Heart right ventricle (tissue), 16 donors: Measurements from ENCODE around the gene GALNTL6. TPM values are rescaled to one million over a fixed set of nuclear protein-coding genes. Genes with fewer than 3 reads are reported as not detected.

Experiments used
- ATAC-seq, 8 donors: fragments of 200-7000 bp; cut with Tn5 transposase; one replicate each; pipeline ENCODE4 v1.9.1; 2020; ENCODE audit warnings: mild to moderate bottlenecking in 8 of 8, moderate library complexity in 8 of 8, moderate number of reproducible peaks in 1 of 8
- DNase-seq, 2 donors: peaks; one replicate each; pipeline ENCODE4 v3.0.0-alpha.2; 2020
- H3K27ac ChIP-seq, 10 donors: fragments of 200-600 bp; sonication (generic) in 2 of 10; one replicate each; pipeline versions ENCODE4 v1.5.0 to v1.8.0; 2020 to 2022; ENCODE audit warnings: mild to moderate bottlenecking in 3 of 10
- H3K27me3 ChIP-seq, 7 donors: fragments of 200-600 bp; one replicate each; pipeline ENCODE4 v1.8.0; 2021 to 2022; ENCODE audit warnings: mild to moderate bottlenecking in 2 of 7
- H3K36me3 ChIP-seq, 9 donors: fragments of 200-600 bp; sonication (generic) in 1 of 9; one replicate each; pipeline versions ENCODE4 v1.5.0 to v1.8.0; 2020 to 2022; ENCODE audit warnings: mild to moderate bottlenecking in 2 of 9
- H3K4me1 ChIP-seq, 9 donors: fragments of 200-600 bp; sonication (generic) in 1 of 9; one replicate each; pipeline versions ENCODE4 v1.5.0 to v1.8.0; 2020 to 2022; ENCODE audit warnings: mild to moderate bottlenecking in 4 of 9
- H3K4me3 ChIP-seq, 10 donors: fragments of 200-600 bp; sonication (generic) in 2 of 10; one replicate each; pipeline versions ENCODE4 v1.5.0 to v1.8.0; 2020 to 2022; ENCODE audit warnings: mild to moderate bottlenecking in 7 of 10, moderate library complexity in 2 of 10
- H3K9me3 ChIP-seq, 11 donors: fragments of 200-600 bp in 10 of 11; sonication (generic) in 2 of 11; one replicate each; pipeline versions ENCODE4 v1.5.0 to v1.8.0; 2013 to 2022; ENCODE audit warnings: mild to moderate bottlenecking in 2 of 11, control low read depth in 1 of 11, moderate library complexity in 1 of 11
- CTCF ChIP-seq, 9 donors: fragments of 200-600 bp; sonication (generic) in 2 of 9; IDR thresholded peaks; one replicate each; pipeline versions ENCODE4 v1.5.0 to v1.8.0; 2021 to 2022; ENCODE audit warnings: antibody characterized with exemption in 9 of 9, mild to moderate bottlenecking in 5 of 9, moderate library complexity in 1 of 9
- WGBS, 2 donors: extraction: QIAGEN DNeasy Blood & Tissue Kit; methylation state at CpG; one replicate each; pipeline ENCODE4 v1.1.7; 2013; ENCODE audit warnings: inconsistent platforms in 1 of 2; 5-methylcytosine and 5-hydroxymethylcytosine counted together
- intact Hi-C, 10 donors: fragments of 100-400 bp; cut with DNase I; formaldehyde crosslinking; loops; one replicate each; pipeline versions ENCODE4 v1.11.1 to v1.14.2; 2022
- polyA plus RNA-seq, 2 donors: library from polyadenylated mRNA; stranded (reverse); fragments of 200-250 nt; gene quantifications; one replicate each; pipeline ENCODE4 v1.2.3, GENCODE V29; 2013
- total RNA-seq, 10 donors: library from RNA; stranded (reverse); fragmentation: NEBNext Ultra II Directional in 3 of 10; extraction: Animal tissue kit (Norgen Biotek cat#: 25700) in 3 of 10; gene quantifications; one replicate each; pipeline versions ENCODE4 v1.2.1 to v1.2.4, GENCODE V29; 2021 to 2023
- donor health status: Arrhythmogenic right ventricular cardiomyopathy.
- donor health status: ischemic (EF 13 %, LVEDD 7.1; RV severe dilation, severe dysfunction).
- donor health status: healthy with polysubstance abuse.
- donor health status: DM: no; HTN: yes; CAD: no.
- donor health status: DM: no; HTN: no; CAD: no.
- donor health status: ischemic (EF 25% LVEDD 6.9; RV normal size, moderate dysfunction).
- donor health status: ischemic (EF 25% LVEDD 5.7; RV mildly dilated, moderate dysfunction).
- donor health status: healthy.
- donor health status: DM: yes; HTN: yes; CAD: no.
- donor health status: Ischemic cardiomyopathy.
- donor health status: ischemic (EF 35%, LVEDD 5.7; RV mildly dilated, moderate dysfunction).
- donor health status: nonischemic (EF 11% LVEDD 7.7; RV severe dilation, severe dysfunction).
- donor health status: DM: yes; HTN: yes; CAD: no.
- donor health status: PGD.
- donor health status: ischemic (EF 29% LVEDD 5.4; RV normal size, mild dysfunction).
- donor health status: nonischemic (EF 23%, LVEDD 6.1; RV moderate dilation, normal function).

GALNTL6 gene
- total and polyA plus RNA-seq, 12 donors: 0.14 to 2.6 (median 0.49) TPM; not detected in 6

- DNase-seq: no peak
- H3K36me3 ChIP-seq: no peaks in the 10 kb centered on the region
- H3K4me3 ChIP-seq: no peak overlapping the region
- no peak for ATAC-seq
- H3K9me3 ChIP-seq: peaks cover 0 to 15% (median 0%) of the 10 kb centered on the region in 11 donors
- WGBS, 2 donors: 66 to 74% methylated on average over 5 of the region's 5 CpGs
- intact Hi-C loops: no loop called here
- H3K4me1 ChIP-seq: no peaks in the 10 kb centered on the region
- no peak for TF ChIP-seq CTCF (IDR thresholded peaks at IDR 0.05)
- no peak overlapping the region for H3K27ac ChIP-seq
- H3K27me3 ChIP-seq: no peaks in the 10 kb centered on the region
Observed at GRCh38 chr4:172344308-172344938, 531.2 kb downstream of the GALNTL6 start.

DNA sequence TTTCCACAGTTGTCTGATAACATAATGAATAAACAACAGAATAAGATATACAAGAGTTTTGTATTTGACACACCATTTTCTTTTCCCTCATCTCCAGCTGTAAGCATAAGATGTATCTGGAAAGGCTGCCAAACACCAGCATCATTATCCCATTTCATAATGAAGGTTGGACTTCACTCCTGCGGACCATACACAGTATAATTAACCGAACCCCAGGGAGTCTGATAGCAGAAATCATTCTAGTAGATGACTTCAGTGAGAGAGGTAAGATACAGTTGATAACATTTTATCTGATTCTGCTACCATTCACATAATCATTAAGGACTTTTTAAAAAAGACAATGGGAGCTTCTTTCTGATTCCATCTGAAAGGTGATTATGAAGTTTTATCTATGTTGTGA lies 535.2 kb downstream of the GALNTL6 start:
- WGBS, 2 donors: 69 to 80% methylated on average over 2 of the region's 2 CpGs
- Histone ChIP-seq H3K27ac (no peak overlapping the region), H3K27me3 (no peaks in the 10 kb centered on the region), H3K36me3 (no peaks in the 10 kb centered on the region), H3K9me3 (no peaks in the 10 kb centered on the region), H3K4me3 (no peak overlapping the region), H3K4me1 (no peaks in the 10 kb centered on the region)
- ATAC-seq: no peak
- intact Hi-C loops: no loop called here
- no peak for DNase-seq
- no peak for TF ChIP-seq CTCF (IDR thresholded peaks at IDR 0.05)

DNA sequence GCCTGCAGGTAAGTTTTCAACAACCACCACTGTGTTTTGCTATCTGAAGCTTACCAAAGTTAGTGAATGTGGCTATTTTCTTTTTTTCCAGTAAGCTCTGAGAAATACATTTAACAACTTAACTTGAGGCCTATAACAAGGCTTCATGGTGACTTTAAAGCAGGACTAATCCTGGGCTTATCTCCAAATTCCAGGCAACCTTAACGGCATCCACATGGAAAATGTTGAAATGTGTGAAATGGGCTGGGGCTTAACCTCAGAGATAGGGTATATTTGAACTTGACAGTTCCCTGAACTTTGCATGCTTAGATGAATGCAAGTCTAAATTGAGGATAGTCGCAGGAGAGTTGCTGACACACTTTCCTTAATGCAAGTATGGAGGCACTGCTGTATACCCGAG lies 539.2 kb downstream of the GALNTL6 start:
- Histone ChIP-seq H3K9me3 (peaks cover 0 to 5% (median 0%) of the 10 kb centered on the region in 11 donors), H3K4me3 (no peak overlapping the region), H3K4me1 (no peaks in the 10 kb centered on the region), H3K36me3 (no peaks in the 10 kb centered on the region), H3K27ac (no peak overlapping the region), H3K27me3 (no peaks in the 10 kb centered on the region)
- ATAC-seq (no peak), DNase-seq (no peak)
- intact Hi-C loops: no loop called here
- TF ChIP-seq CTCF (IDR thresholded peaks at IDR 0.05): no peak
- WGBS, 2 donors: 39 to 49% methylated on average over 3 of the region's 3 CpGs

DNA sequence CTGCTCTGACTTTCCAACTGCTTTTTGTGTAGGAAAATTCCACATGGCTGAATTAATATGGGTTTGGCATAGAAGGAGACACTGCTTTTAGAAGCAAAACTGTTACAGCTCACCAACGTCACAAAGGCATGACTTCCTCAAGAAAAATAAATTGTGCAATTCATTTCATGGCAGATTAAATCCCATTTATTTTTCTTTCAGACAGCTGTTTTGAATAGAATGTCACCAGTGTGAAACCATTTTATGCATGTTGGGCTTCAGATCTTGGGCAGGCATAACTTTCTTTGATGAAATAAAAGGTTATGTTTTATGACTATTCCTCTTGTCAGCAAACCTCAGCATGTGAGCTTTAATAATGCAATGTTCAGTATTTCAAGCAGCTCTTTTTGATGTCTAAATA lies 542.8 kb downstream of the GALNTL6 start:
- Histone ChIP-seq H3K36me3 (no peaks in the 10 kb centered on the region), H3K9me3 (peaks cover 0 to 5% (median 0%) of the 10 kb centered on the region in 11 donors), H3K27ac (no peak overlapping the region), H3K4me3 (no peak overlapping the region), H3K4me1 (no peaks in the 10 kb centered on the region), H3K27me3 (no peaks in the 10 kb centered on the region)
- intact Hi-C loops: no loop called here
- TF ChIP-seq CTCF (IDR thresholded peaks at IDR 0.05): no peak
- 48 to 55% methylated on average over 1 of the region's 1 CpG for WGBS, 2 donors
- ATAC-seq: no peak
- no peak for DNase-seq
